ENCODE results near the gene MMP14. TPM values are rescaled to one million over a fixed set of nuclear protein-coding genes. Genes with fewer than 3 reads are reported as not detected.
A peak's percentile ranks its signal among the peaks of the same experiment; 100 is the strongest.

MMP14 gene
- total and polyA plus RNA-seq, 12 donors, result 15.5 to 161 (median 71.1) TPM

GRCh38 chr14:22847661-22848341 is 11.4 kb downstream of the MMP14 start:
- WGBS, 4 donors, result 49 to 66% (median 58%) methylated on average over 7 to 14 of the region's 14 CpGs
- intact Hi-C loops (cut with DNase I), result no loop called here
- Histone ChIP-seq H3K27me3 (no peaks in the 10 kb centered on the region), H3K27ac (peak overlapping the region in 2 of 5 donors; percentile 76 to 84), H3K4me3 (no peak overlapping the region), H3K36me3 (replicated peaks in 1 of 2) (peaks cover 0 to 41% of the 10 kb centered on the region in 2 donors), H3K9me3 (replicated peaks in 1 of 3) (no peaks in the 10 kb centered on the region), H3K4me1 (replicated peaks in 1 of 2) (peaks cover 5 to 46% of the 10 kb centered on the region in 2 donors)
- no peak for TF ChIP-seq POLR2A (IDR thresholded peaks at IDR 0.05)
- TF ChIP-seq CTCF (IDR thresholded peaks at IDR 0.05), result no peak
- DNase-seq, result peak in 1 of 7 donors; percentile 22

GRCh38 chr14:22848351-22849164 is 12.2 kb downstream of the MMP14 start:
- WGBS, 4 donors, result 25 to 43% (median 35%) methylated on average over 12 of the region's 12 CpGs
- no peaks in the 10 kb centered on the region for H3K27me3 ChIP-seq
- peak in 5 of 7 donors; percentile 34 to 61 (median 51) for DNase-seq
- peak overlapping the region in 2 of 5 donors; percentile 76 to 84 for H3K27ac ChIP-seq
- peaks cover 5 to 53% of the 10 kb centered on the region in 2 donors for H3K4me1 ChIP-seq (replicated peaks in 1 of 2)
- H3K36me3 ChIP-seq (replicated peaks in 1 of 2), result peaks cover 0 to 33% of the 10 kb centered on the region in 2 donors
- no peaks in the 10 kb centered on the region for H3K9me3 ChIP-seq (replicated peaks in 1 of 3)
- intact Hi-C loops (cut with DNase I), result no loop called here
- TF ChIP-seq POLR2A (IDR thresholded peaks at IDR 0.05) (no peak), CTCF (IDR thresholded peaks at IDR 0.05) (no peak)
- no peak overlapping the region for H3K4me3 ChIP-seq

- WGBS, 4 donors, result 68 to 82% (median 74%) methylated on average over 10 to 19 of the region's 19 CpGs
- no peak for TF ChIP-seq CTCF (IDR thresholded peaks at IDR 0.05)
- no peak for TF ChIP-seq POLR2A (IDR thresholded peaks at IDR 0.05)
- peaks cover 0 to 26% of the 10 kb centered on the region in 2 donors for H3K36me3 ChIP-seq (replicated peaks in 1 of 2)
- no peaks in the 10 kb centered on the region for H3K27me3 ChIP-seq
- peak overlapping the region in 3 of 5 donors; percentile 37 to 84 (median 76) for H3K27ac ChIP-seq
- intact Hi-C loops (cut with DNase I), result no loop called here
- H3K9me3 ChIP-seq (replicated peaks in 1 of 3), result no peaks in the 10 kb centered on the region
- DNase-seq, result peak in 4 of 7 donors; percentile 29 to 49 (median 36)
- peaks cover 5 to 54% of the 10 kb centered on the region in 2 donors for H3K4me1 ChIP-seq (replicated peaks in 1 of 2)
- H3K4me3 ChIP-seq, result no peak overlapping the region
These were observed 12.9 kb downstream of the MMP14 start for GRCh38 chr14:22849212-22849819.

Data from adrenal gland (tissue), 12 donors.